ENCODE data around the gene E2F7. TPM values are rescaled to one million over a fixed set of nuclear protein-coding genes. Genes with fewer than 3 reads are reported as not detected.
A peak's percentile ranks its signal among the peaks of the same experiment; 100 is the strongest.
"Not testable (repeated sequence)": the region's sequence is repeated elsewhere in the genome, so short reads cannot be mapped to it uniquely, and the experiment has no call there.

The E2F7 gene
- total RNA-seq, 1 donor from 2014 or later, result 15.9 TPM

- Mint-ChIP-seq H3K9me3 (ENCODE audit: low read depth) (no peaks in the 10 kb centered on the region), H3K27ac (no peak overlapping the region), H3K36me3 (ENCODE audit: insufficient read depth) (no peaks in the 10 kb centered on the region), H3K4me1 (ENCODE audit: low read depth) (peaks cover 6% of the 10 kb centered on the region), H3K4me3 (ENCODE audit: low read depth) (no peak overlapping the region), H3K27me3 (no peaks in the 10 kb centered on the region)
- no peak for DNase-seq (ENCODE audit: low spot score, unreplicated experiment)
- TF ChIP-seq CTCF (IDR thresholded peaks at IDR 0.05; ENCODE audit: unreplicated experiment), result no peak
Measured at GRCh38 chr12:77076886-77077285, 11.5 kb upstream of the E2F7 start.

GRCh38 chr12:77073894-77074293 lies 8.5 kb upstream of the E2F7 start:
- H3K27me3 Mint-ChIP-seq; DNase-seq (ENCODE audit: low spot score, unreplicated experiment); H3K4me3 Mint-ChIP-seq (ENCODE audit: low read depth); H3K4me1 Mint-ChIP-seq (ENCODE audit: low read depth); H3K9me3 Mint-ChIP-seq (ENCODE audit: low read depth); H3K36me3 Mint-ChIP-seq (ENCODE audit: insufficient read depth); H3K27ac Mint-ChIP-seq: not testable (repeated sequence)

- peaks cover 4% of the 10 kb centered on the region for H3K27me3 Mint-ChIP-seq
- no peaks in the 10 kb centered on the region for H3K4me1 Mint-ChIP-seq (ENCODE audit: low read depth)
- no peak for TF ChIP-seq CTCF (IDR thresholded peaks at IDR 0.05; ENCODE audit: unreplicated experiment)
- H3K36me3 Mint-ChIP-seq (ENCODE audit: insufficient read depth), result no peaks in the 10 kb centered on the region
- H3K9me3 Mint-ChIP-seq (ENCODE audit: low read depth), result no peaks in the 10 kb centered on the region
- H3K4me3 Mint-ChIP-seq (ENCODE audit: low read depth), result no peak overlapping the region
- DNase-seq (ENCODE audit: low spot score, unreplicated experiment), result no peak
- no peak overlapping the region for H3K27ac Mint-ChIP-seq
Measured at GRCh38 chr12:77072833-77073495, 7.6 kb upstream of the E2F7 start.

GRCh38 chr12:77070800-77071449 lies 5.6 kb upstream of the E2F7 start:
- Mint-ChIP-seq H3K9me3 (ENCODE audit: low read depth) (no peaks in the 10 kb centered on the region), H3K4me1 (ENCODE audit: low read depth) (peaks cover 3% of the 10 kb centered on the region), H3K4me3 (ENCODE audit: low read depth) (no peak overlapping the region), H3K27ac (no peak overlapping the region), H3K36me3 (ENCODE audit: insufficient read depth) (no peaks in the 10 kb centered on the region), H3K27me3 (peaks cover 4% of the 10 kb centered on the region)
- no peak for TF ChIP-seq CTCF (IDR thresholded peaks at IDR 0.05; ENCODE audit: unreplicated experiment)
- no peak for DNase-seq (ENCODE audit: low spot score, unreplicated experiment)

- Mint-ChIP-seq H3K36me3 (ENCODE audit: insufficient read depth) (no peaks in the 10 kb centered on the region), H3K4me1 (ENCODE audit: low read depth) (peaks cover 4% of the 10 kb centered on the region), H3K27me3 (peaks cover 4% of the 10 kb centered on the region), H3K9me3 (ENCODE audit: low read depth) (no peaks in the 10 kb centered on the region), H3K27ac (no peak overlapping the region), H3K4me3 (ENCODE audit: low read depth) (no peak overlapping the region)
- DNase-seq (ENCODE audit: low spot score, unreplicated experiment), result no peak
- no peak for TF ChIP-seq CTCF (IDR thresholded peaks at IDR 0.05; ENCODE audit: unreplicated experiment)
Measured at GRCh38 chr12:77070382-77070781, 5.0 kb upstream of the E2F7 start.

- TF ChIP-seq CTCF (IDR thresholded peaks at IDR 0.05; ENCODE audit: unreplicated experiment), result no peak
- H3K9me3 Mint-ChIP-seq (ENCODE audit: low read depth), result no peaks in the 10 kb centered on the region
- H3K27ac Mint-ChIP-seq, result peak overlapping the region; percentile 56
- peaks cover 13% of the 10 kb centered on the region for H3K4me1 Mint-ChIP-seq (ENCODE audit: low read depth)
- H3K27me3 Mint-ChIP-seq, result peaks cover 7% of the 10 kb centered on the region
- H3K4me3 Mint-ChIP-seq (ENCODE audit: low read depth), result peak overlapping the region; percentile 89
- peaks cover 4% of the 10 kb centered on the region for H3K36me3 Mint-ChIP-seq (ENCODE audit: insufficient read depth)
- no peak for DNase-seq (ENCODE audit: low spot score, unreplicated experiment)
Measured at GRCh38 chr12:77064896-77065360, 441 bp downstream of the E2F7 start.
